Measurements from ENCODE around the gene WDR45. TPM values are rescaled to one million over a fixed set of nuclear protein-coding genes. Genes with fewer than 3 reads are reported as not detected.
"Not testable (repeated sequence)": the region's sequence is repeated elsewhere in the genome, so short reads cannot be mapped to it uniquely, and the experiment has no call there.

WDR45 gene
- total RNA-seq = 23.9 TPM

- peak; percentile 64 for DNase-seq
Measured at GRCh38 chrX:49079489-49080428, at the start of gene WDR45. Gene WDR45 (minus strand): TSS chrX:49079887. CDS start chrX:49078095, 1,792 bp downstream.

- DNase-seq = no peak
Measured at GRCh38 chrX:49129427-49129826, 49.7 kb upstream of the WDR45 start.

DNA sequence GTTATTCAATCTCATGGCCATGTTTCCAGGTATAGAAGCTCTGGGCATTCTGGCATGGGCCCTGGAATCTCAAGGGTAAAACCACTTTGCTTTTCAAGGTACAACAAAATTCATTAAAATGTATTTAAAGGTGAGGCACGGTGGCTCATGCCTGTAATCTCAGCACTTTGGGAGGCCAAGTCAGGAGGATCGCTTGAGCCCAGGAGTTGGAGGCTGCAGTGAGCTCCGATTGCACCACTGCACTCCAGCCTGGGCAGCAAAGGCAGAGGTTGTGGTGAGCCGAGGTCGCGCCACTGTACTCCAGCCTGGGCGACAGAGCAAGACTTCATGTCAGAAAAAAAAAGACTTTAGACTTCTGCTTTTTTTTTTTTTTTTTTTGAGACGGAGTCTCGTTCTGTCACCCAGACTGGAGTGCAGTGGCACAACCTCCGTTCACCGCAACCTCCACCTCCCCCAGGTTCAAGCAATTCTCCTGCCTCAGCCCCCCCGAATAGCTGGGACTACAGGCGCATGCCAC, 48.1 kb upstream of the WDR45 start:
- not testable (repeated sequence) for DNase-seq

DNA sequence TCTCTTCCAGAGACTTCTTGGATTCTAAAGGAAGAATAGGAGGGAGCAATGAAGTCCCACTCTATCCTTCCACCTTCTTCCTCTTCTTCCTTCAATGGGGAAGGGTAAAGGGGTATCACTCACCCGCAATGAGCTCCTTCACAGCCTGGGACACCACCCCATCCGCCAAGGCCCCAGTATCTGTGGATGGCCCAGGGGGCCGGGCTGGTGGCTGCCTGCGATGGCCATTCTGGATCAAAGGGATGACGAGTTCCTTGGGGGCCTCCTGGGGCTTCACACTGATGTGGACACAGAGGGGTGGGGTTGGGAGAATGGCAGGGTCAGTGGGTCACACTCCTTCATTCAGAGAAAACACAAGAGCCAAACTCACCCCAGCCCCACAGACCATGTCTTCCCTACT, 42.8 kb upstream of the WDR45 start:
- no peak for DNase-seq

- DNase-seq = no peak
Measured at GRCh38 chrX:49120091-49120490, 40.4 kb upstream of the WDR45 start.

DNA sequence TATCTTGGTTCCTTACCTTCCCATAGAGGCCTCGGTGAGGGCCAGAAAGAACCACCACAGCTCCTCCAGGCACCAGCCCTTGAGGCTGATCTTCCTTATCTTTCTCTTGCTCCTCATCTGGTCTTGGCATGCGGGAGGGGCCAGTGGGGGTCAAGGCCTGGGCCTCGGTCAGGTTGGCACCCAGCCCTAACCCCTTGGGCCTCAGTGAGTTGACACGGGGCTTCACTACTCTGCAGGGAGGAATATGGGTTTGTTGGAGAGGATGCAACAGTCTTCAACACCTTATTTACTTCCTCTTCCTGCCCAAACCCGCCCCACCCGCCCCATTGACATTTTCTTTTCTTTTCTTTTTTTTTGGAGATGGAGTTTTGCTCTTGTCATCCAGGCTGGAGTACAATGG, 37.9 kb upstream of the WDR45 start:
- DNase-seq = no peak

- no peak for DNase-seq
Measured at GRCh38 chrX:49116716-49117115, 37.0 kb upstream of the WDR45 start.

- DNase-seq = no peak
Measured at GRCh38 chrX:49116076-49116475, 36.4 kb upstream of the WDR45 start.

GRCh38 chrX:49111791-49112190, 32.1 kb upstream of the WDR45 start:
- peak; percentile 15 for DNase-seq

GRCh38 chrX:49110417-49110816, 30.7 kb upstream of the WDR45 start:
- no peak for DNase-seq

GRCh38 chrX:49108641-49109040, 29.0 kb upstream of the WDR45 start:
- DNase-seq = no peak

DNA sequence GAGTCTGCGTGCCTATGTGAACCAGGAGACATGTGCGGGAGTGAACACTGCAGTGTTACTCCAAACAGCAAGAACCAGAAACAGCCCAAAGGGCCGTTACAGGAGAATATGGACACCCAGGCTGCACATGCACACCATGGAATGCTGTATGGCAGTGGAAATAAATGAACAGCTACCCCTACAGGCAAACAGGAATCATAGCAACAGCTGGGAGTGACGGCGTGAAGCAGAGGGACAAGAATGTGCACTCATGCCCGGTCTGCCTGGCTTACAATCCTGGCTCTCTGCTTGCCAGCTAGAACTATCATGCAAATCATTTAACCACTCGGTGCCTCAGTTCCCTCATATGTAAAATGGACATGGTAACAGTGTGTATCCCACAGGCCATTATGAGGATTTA, 27.2 kb upstream of the WDR45 start:
- no peak for DNase-seq

DNA sequence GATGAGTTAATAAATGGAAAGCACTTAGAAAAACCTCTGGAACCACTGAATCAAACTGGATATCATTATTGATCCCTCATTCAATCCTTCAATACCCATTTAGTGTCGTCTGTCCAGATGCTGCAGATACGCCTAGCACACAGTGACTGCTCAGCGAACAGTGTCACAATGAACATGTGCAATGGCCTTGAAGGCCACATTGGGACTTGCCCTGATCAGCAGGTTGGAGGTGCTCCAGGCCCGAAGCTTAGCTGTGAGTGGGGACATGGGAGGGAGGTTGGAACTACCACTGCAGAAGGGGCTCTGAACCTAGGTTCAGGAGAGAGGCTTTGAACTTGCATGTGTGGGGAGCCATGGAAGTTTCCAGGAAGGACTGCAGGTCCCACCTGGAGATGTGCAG, 26.6 kb upstream of the WDR45 start:
- no peak for DNase-seq

DNA sequence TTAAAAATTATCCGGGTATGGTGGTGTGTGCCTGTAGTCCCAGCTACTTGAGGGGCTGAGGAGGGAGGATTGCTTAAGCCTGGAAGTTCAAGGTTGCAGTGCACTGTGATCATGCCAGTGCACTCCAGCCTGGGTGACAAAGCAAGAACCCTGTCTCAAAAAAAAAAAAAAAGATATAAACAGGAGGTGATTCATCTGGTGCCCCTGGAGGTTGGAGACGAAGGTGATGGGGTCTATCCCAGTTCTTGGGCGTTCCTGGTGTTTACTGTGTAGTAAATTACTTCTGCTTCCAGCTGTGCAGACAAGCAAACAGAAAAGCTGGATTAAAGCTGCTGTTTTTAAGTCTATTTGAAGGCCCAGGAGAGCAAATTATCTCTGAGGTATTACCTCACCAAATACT, 23.9 kb upstream of the WDR45 start:
- no peak for DNase-seq

DNA sequence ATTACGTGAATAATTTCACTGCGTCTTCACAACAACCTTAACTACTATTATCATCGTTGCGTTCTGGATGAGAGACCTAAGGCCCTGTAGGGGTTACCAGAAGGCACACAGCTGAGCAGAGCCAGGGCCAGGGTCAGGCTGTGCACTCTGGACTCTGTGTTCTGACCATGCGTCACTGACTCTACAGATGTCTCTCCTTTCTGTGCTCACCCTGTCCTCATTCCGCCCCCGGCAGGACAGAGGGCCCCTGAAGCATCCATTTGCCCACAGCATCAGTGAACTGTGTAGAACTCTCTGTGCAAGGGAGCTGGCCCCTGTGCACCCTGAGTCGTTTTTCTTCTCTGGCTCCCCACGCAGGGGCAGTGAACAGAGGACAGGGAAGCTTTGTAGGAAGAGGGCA, 22.5 kb upstream of the WDR45 start:
- DNase-seq = no peak

DNA sequence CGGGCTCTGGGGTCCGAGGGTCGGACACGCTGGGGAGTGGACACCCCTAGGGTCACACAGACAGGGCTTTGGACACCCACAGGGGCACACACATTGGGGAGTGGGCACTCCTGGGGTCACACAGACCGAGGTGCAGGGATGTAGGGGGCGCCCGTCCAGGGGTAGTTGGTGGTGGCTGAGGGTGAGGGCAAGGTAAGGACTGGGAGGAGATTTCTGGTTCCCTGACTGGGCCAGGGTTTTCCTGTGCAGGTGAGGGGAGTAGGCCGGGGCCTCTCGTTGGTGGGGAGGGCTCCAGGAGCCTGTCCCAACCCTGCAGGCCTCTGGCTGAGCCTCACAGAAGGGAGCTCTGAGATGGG, 21.9 kb upstream of the WDR45 start:
- DNase-seq = no peak

GRCh38 chrX:49100704-49101628, 21.3 kb upstream of the WDR45 start:
- peak; percentile 82 for DNase-seq

- no peak for DNase-seq
Measured at GRCh38 chrX:49096419-49096818, 16.7 kb upstream of the WDR45 start.

DNA sequence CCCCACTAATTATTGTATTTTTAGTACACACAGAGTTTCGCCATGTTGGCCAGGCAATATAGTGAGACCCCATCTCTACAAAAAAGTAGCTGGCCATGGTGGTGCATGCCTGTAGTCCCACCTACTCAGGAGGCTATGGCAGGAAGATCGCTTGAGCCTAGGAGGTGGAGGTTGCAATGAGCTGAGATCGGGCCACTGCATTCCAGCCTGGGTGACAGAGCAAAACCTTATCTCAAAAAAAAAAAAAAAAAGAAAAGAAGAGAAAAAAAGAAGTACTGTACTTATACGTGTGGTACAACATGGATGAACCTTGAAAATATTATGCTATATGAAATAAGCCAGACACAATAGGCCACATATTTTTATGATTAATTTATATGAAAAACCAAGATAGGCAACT, 9.9 kb upstream of the WDR45 start:
- no peak for DNase-seq

GRCh38 chrX:49082271-49082871, 2.7 kb upstream of the WDR45 start:
- DNase-seq = no peak

DNA sequence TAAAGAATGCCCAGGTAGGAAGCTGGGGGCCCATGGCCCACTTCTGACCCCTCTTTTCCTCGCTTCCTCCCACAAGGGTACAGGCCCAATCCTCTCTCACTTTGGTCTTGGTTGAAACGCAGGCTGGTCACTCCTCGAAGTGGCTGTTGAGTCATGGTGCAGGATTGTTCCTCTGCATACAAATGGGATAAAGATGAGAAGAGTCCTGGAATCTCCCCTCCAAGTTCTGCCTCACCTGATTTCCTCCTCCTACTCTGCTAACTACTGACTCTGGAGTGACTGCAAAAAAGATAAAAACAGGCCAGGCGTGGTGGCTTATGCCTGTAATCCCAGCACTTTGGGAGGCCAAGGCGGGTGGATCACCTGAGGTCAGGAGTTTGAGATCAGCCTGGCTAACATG, 1.7 kb downstream of the WDR45 start:
- no peak for DNase-seq

GRCh38 chrX:49075347-49075746, 4.3 kb downstream of the WDR45 start:
- no peak for DNase-seq

All from occipital lobe (tissue), 2 donors.